ENCODE results near the gene ACO1.

Gene ACO1

GRCh38 chr9:32426278-32426939 lies 42.0 kb downstream of the ACO1 start:
- no peak for FAIRE-seq
- DNase-seq (ENCODE audit: insufficient read length) = no peak
- TF ChIP-seq POLR2AphosphoS5 (IDR thresholded peaks at IDR 0.05; ENCODE audit: low read depth, low read length) (no peak), TAF1 (IDR thresholded peaks at IDR 0.05; ENCODE audit: borderline replicate concordance, low read depth, low read length) (no peak), POLR2A (IDR thresholded peaks at IDR 0.05; ENCODE audit: low read depth, low read length) (no peak)

GRCh38 chr9:32427111-32427873 lies 42.8 kb downstream of the ACO1 start:
- TF ChIP-seq POLR2A (IDR thresholded peaks at IDR 0.05; ENCODE audit: low read depth, low read length) = no peak
- no peak for TF ChIP-seq TAF1 (IDR thresholded peaks at IDR 0.05; ENCODE audit: borderline replicate concordance, low read depth, low read length)
- FAIRE-seq (no peak), DNase-seq (ENCODE audit: insufficient read length) (no peak)

GRCh38 chr9:32430720-32431119 lies 46.3 kb downstream of the ACO1 start:
- FAIRE-seq (no peak), DNase-seq (ENCODE audit: insufficient read length) (no peak)
- TF ChIP-seq POLR2A (IDR thresholded peaks at IDR 0.05; ENCODE audit: low read depth, low read length) = no peak
- no peak for TF ChIP-seq TAF1 (IDR thresholded peaks at IDR 0.05; ENCODE audit: borderline replicate concordance, low read depth, low read length)
- no peak for TF ChIP-seq POLR2AphosphoS5 (IDR thresholded peaks at IDR 0.05; ENCODE audit: low read depth, low read length)

- FAIRE-seq (no peak), DNase-seq (ENCODE audit: insufficient read length) (no peak)
- TF ChIP-seq POLR2AphosphoS5 (IDR thresholded peaks at IDR 0.05; ENCODE audit: low read depth, low read length) (no peak), POLR2A (IDR thresholded peaks at IDR 0.05; ENCODE audit: low read depth, low read length) (no peak), TAF1 (IDR thresholded peaks at IDR 0.05; ENCODE audit: borderline replicate concordance, low read depth, low read length) (no peak)
Observed at GRCh38 chr9:32431196-32431595, 46.8 kb downstream of the ACO1 start.

- no peak for TF ChIP-seq POLR2A (IDR thresholded peaks at IDR 0.05; ENCODE audit: low read depth, low read length)
- no peak for TF ChIP-seq TAF1 (IDR thresholded peaks at IDR 0.05; ENCODE audit: borderline replicate concordance, low read depth, low read length)
- no peak for TF ChIP-seq POLR2AphosphoS5 (IDR thresholded peaks at IDR 0.05; ENCODE audit: low read depth, low read length)
- DNase-seq (ENCODE audit: insufficient read length) (no peak), FAIRE-seq (no peak)
Observed at GRCh38 chr9:32431940-32432555, 47.6 kb downstream of the ACO1 start.

- FAIRE-seq = no peak
- TF ChIP-seq POLR2A (IDR thresholded peaks at IDR 0.05; ENCODE audit: low read depth, low read length) (no peak), POLR2AphosphoS5 (IDR thresholded peaks at IDR 0.05; ENCODE audit: low read depth, low read length) (no peak), TAF1 (IDR thresholded peaks at IDR 0.05; ENCODE audit: borderline replicate concordance, low read depth, low read length) (no peak)
- no peak for DNase-seq (ENCODE audit: insufficient read length)
Observed at GRCh38 chr9:32434892-32435291, 50.4 kb downstream of the ACO1 start.

GRCh38 chr9:32441678-32442077 lies 57.2 kb downstream of the ACO1 start:
- no peak for DNase-seq (ENCODE audit: insufficient read length)
- TF ChIP-seq POLR2A (IDR thresholded peaks at IDR 0.05; ENCODE audit: low read depth, low read length) (no peak), POLR2AphosphoS5 (IDR thresholded peaks at IDR 0.05; ENCODE audit: low read depth, low read length) (no peak), TAF1 (IDR thresholded peaks at IDR 0.05; ENCODE audit: borderline replicate concordance, low read depth, low read length) (no peak)
- FAIRE-seq = no peak

- DNase-seq (ENCODE audit: insufficient read length) (no peak), FAIRE-seq (no peak)
- no peak for TF ChIP-seq POLR2AphosphoS5 (IDR thresholded peaks at IDR 0.05; ENCODE audit: low read depth, low read length)
Observed at GRCh38 chr9:32442433-32442832, 58.0 kb downstream of the ACO1 start.

GRCh38 chr9:32449969-32450368 lies 65.5 kb downstream of the ACO1 start:
- TF ChIP-seq TAF1 (IDR thresholded peaks at IDR 0.05; ENCODE audit: borderline replicate concordance, low read depth, low read length) = no peak
- no peak for TF ChIP-seq POLR2A (IDR thresholded peaks at IDR 0.05; ENCODE audit: low read depth, low read length)
- no peak for TF ChIP-seq POLR2AphosphoS5 (IDR thresholded peaks at IDR 0.05; ENCODE audit: low read depth, low read length)
- FAIRE-seq (no peak), DNase-seq (ENCODE audit: insufficient read length) (no peak)

- TF ChIP-seq POLR2AphosphoS5 (IDR thresholded peaks at IDR 0.05; ENCODE audit: low read depth, low read length) (no peak), TAF1 (IDR thresholded peaks at IDR 0.05; ENCODE audit: borderline replicate concordance, low read depth, low read length) (no peak)
- DNase-seq (ENCODE audit: insufficient read length) (no peak), FAIRE-seq (no peak)
Observed at GRCh38 chr9:32454280-32454679, 69.8 kb downstream of the ACO1 start.

GRCh38 chr9:32455738-32456137 lies 71.3 kb downstream of the ACO1 start:
- FAIRE-seq (no peak), DNase-seq (ENCODE audit: insufficient read length) (no peak)
- no peak for TF ChIP-seq TAF1 (IDR thresholded peaks at IDR 0.05; ENCODE audit: borderline replicate concordance, low read depth, low read length)
- TF ChIP-seq POLR2A (IDR thresholded peaks at IDR 0.05; ENCODE audit: low read depth, low read length) = no peak
- TF ChIP-seq POLR2AphosphoS5 (IDR thresholded peaks at IDR 0.05; ENCODE audit: low read depth, low read length) = no peak

- DNase-seq (ENCODE audit: insufficient read length) = no peak
- no peak for FAIRE-seq
- TF ChIP-seq POLR2A (IDR thresholded peaks at IDR 0.05; ENCODE audit: low read depth, low read length) = no peak
- no peak for TF ChIP-seq TAF1 (IDR thresholded peaks at IDR 0.05; ENCODE audit: borderline replicate concordance, low read depth, low read length)
- no peak for TF ChIP-seq POLR2AphosphoS5 (IDR thresholded peaks at IDR 0.05; ENCODE audit: low read depth, low read length)
Observed at GRCh38 chr9:32456564-32456963, 72.1 kb downstream of the ACO1 start.
